Hepatocyte (in vitro differentiated cells): ENCODE measurements around the gene MAPK11.

Experiments used
- EZH2 ChIP-seq: fragments of 200-600 bp; sonication (generic); IDR thresholded peaks from 2 replicates; pipeline ENCODE4 v1.6.1; 2016; ENCODE audit warnings: antibody characterized with exemption, mild to moderate bottlenecking, borderline replicate concordance
- EZH2phosphoT487 ChIP-seq: fragments of 200-600 bp; sonication (generic); IDR thresholded peaks from one replicate; pipeline ENCODE4 v1.6.1; 2018; ENCODE audit warnings: antibody characterized with exemption, mild to moderate bottlenecking, low read depth, moderate library complexity; ENCODE audit not compliant: unreplicated experiment, severe bottlenecking
- TF ChIP-seq, protein P1 (sequence below): fragments of 200-600 bp; sonication (generic); IDR thresholded peaks from 2 replicates; pipeline ENCODE4 v1.5.1; 2016; ENCODE audit warnings: antibody characterized with exemption, mild to moderate bottlenecking; ENCODE audit not compliant: poor library complexity

DNA sequence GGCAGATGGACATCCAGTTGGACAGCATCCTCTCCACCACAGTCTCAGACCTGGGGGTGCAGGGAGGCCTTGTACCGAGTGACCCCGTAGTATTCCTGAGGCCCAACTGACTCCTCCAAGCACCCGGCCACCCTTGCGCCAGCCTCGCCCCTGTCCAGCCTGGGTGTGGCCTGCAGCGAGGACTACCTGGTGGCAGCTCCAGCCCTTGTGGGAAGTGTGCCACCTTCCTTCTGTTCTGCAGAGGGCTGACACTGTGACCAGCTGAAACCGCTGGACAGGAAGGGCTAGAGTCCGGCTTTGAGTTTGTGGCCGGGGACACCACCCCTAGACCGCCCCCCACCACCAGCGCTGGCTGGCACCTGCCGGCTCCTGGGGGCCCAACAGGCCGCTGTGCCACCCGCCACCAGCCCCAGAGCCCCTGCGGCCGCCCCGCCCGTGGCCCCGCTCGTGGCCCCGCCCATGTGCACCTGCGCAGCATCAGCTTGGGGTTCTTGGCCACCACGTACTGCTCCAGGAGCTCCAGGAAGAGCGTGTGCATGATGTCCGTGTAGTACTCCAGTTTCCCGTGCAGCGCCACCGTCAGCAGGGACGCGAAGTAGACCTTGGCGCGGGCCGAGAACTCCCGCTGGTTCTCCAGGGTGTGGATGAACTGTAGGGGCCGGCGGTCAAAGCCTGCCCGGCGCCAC, 10.0 kb upstream of the MAPK11 start:
- TF ChIP-seq, protein P1, sequence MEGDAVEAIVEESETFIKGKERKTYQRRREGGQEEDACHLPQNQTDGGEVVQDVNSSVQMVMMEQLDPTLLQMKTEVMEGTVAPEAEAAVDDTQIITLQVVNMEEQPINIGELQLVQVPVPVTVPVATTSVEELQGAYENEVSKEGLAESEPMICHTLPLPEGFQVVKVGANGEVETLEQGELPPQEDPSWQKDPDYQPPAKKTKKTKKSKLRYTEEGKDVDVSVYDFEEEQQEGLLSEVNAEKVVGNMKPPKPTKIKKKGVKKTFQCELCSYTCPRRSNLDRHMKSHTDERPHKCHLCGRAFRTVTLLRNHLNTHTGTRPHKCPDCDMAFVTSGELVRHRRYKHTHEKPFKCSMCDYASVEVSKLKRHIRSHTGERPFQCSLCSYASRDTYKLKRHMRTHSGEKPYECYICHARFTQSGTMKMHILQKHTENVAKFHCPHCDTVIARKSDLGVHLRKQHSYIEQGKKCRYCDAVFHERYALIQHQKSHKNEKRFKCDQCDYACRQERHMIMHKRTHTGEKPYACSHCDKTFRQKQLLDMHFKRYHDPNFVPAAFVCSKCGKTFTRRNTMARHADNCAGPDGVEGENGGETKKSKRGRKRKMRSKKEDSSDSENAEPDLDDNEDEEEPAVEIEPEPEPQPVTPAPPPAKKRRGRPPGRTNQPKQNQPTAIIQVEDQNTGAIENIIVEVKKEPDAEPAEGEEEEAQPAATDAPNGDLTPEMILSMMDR: no peak
- TF ChIP-seq EZH2 (no peak), EZH2phosphoT487 (no peak)
